ENCODE data around the gene PAF1.

PAF1 gene

GRCh38 chr19:39410017-39410830 lies 19.3 kb upstream of the PAF1 start:
- TF ChIP-seq ZBTB7A (IDR thresholded peaks at IDR 0.05; ENCODE audit: low read depth), result peak; percentile 71
- TF ChIP-seq EGR1 (IDR thresholded peaks at IDR 0.05), result no peak

GRCh38 chr19:39409208-39410016 lies 18.5 kb upstream of the PAF1 start:
- TF ChIP-seq USF1 (IDR thresholded peaks at IDR 0.05) (no peak), FOXM1 (IDR thresholded peaks at IDR 0.05; ENCODE audit: borderline replicate concordance, low read depth) (no peak), EP300 (IDR thresholded peaks at IDR 0.05; ENCODE audit: borderline replicate concordance) (peak; percentile 56; the same call in 1 of the 2 replicates), CEBPB (IDR thresholded peaks at IDR 0.05) (no peak), NFIC (IDR thresholded peaks at IDR 0.05) (peak; percentile 61), REST (IDR thresholded peaks at IDR 0.05; ENCODE audit: low read depth) (no peak), ZBTB7A (IDR thresholded peaks at IDR 0.05; ENCODE audit: low read depth) (no peak), TAF1 (IDR thresholded peaks at IDR 0.05; ENCODE audit: low read depth) (no peak; the same call in 1 of the 2 replicates), YY1 (IDR thresholded peaks at IDR 0.05; ENCODE audit: low read depth) (no peak), RAD21 (IDR thresholded peaks at IDR 0.05; ENCODE audit: low read depth) (no peak), MAX (IDR thresholded peaks at IDR 0.05) (peak; percentile 37), TCF12 (IDR thresholded peaks at IDR 0.05; ENCODE audit: low read depth) (peak; percentile 76), CREB1 (IDR thresholded peaks at IDR 0.05; ENCODE audit: low read depth) (peak; percentile 81), EGR1 (IDR thresholded peaks at IDR 0.05) (peak; percentile 80), TEAD4 (IDR thresholded peaks at IDR 0.05) (peak; percentile 42)

- TF ChIP-seq EP300 (IDR thresholded peaks at IDR 0.05; ENCODE audit: borderline replicate concordance) (no peak), ZBTB7A (IDR thresholded peaks at IDR 0.05; ENCODE audit: low read depth) (no peak), MAX (IDR thresholded peaks at IDR 0.05) (no peak), YY1 (IDR thresholded peaks at IDR 0.05; ENCODE audit: low read depth) (no peak), EGR1 (IDR thresholded peaks at IDR 0.05) (no peak), REST (IDR thresholded peaks at IDR 0.05; ENCODE audit: low read depth) (no peak), RAD21 (IDR thresholded peaks at IDR 0.05; ENCODE audit: low read depth) (no peak), TEAD4 (IDR thresholded peaks at IDR 0.05) (no peak), TAF1 (IDR thresholded peaks at IDR 0.05; ENCODE audit: low read depth) (no peak), FOXM1 (IDR thresholded peaks at IDR 0.05; ENCODE audit: borderline replicate concordance, low read depth) (no peak), USF1 (IDR thresholded peaks at IDR 0.05) (no peak), TCF12 (IDR thresholded peaks at IDR 0.05; ENCODE audit: low read depth) (no peak), CREB1 (IDR thresholded peaks at IDR 0.05; ENCODE audit: low read depth) (no peak), NFIC (IDR thresholded peaks at IDR 0.05) (no peak), CEBPB (IDR thresholded peaks at IDR 0.05) (no peak)
Measured at GRCh38 chr19:39408392-39409207, 17.7 kb upstream of the PAF1 start.

GRCh38 chr19:39407660-39408391 lies 16.9 kb upstream of the PAF1 start:
- TF ChIP-seq USF1 (IDR thresholded peaks at IDR 0.05) (no peak), CREB1 (IDR thresholded peaks at IDR 0.05; ENCODE audit: low read depth) (no peak), ZBTB7A (IDR thresholded peaks at IDR 0.05; ENCODE audit: low read depth) (peak; percentile 53; the same call in 1 of the 2 replicates), CEBPB (IDR thresholded peaks at IDR 0.05) (no peak), YY1 (IDR thresholded peaks at IDR 0.05; ENCODE audit: low read depth) (no peak), EP300 (IDR thresholded peaks at IDR 0.05; ENCODE audit: borderline replicate concordance) (no peak), FOXM1 (IDR thresholded peaks at IDR 0.05; ENCODE audit: borderline replicate concordance, low read depth) (no peak), MAX (IDR thresholded peaks at IDR 0.05) (no peak), TEAD4 (IDR thresholded peaks at IDR 0.05) (peak; percentile 44; the same call in 1 of the 2 replicates), NFIC (IDR thresholded peaks at IDR 0.05) (no peak), TAF1 (IDR thresholded peaks at IDR 0.05; ENCODE audit: low read depth) (no peak), REST (IDR thresholded peaks at IDR 0.05; ENCODE audit: low read depth) (no peak), EGR1 (IDR thresholded peaks at IDR 0.05) (no peak), RAD21 (IDR thresholded peaks at IDR 0.05; ENCODE audit: low read depth) (no peak), TCF12 (IDR thresholded peaks at IDR 0.05; ENCODE audit: low read depth) (peak; percentile 69; the same call in 1 of the 2 replicates)

All from Ishikawa (cell line).